ENCODE measurements around the gene SMOC2. TPM values are rescaled to one million over a fixed set of nuclear protein-coding genes. Genes with fewer than 3 reads are reported as not detected.

Gene SMOC2
- total RNA-seq, 1 experiment from 2014 or later, result 2.1 TPM

DNA sequence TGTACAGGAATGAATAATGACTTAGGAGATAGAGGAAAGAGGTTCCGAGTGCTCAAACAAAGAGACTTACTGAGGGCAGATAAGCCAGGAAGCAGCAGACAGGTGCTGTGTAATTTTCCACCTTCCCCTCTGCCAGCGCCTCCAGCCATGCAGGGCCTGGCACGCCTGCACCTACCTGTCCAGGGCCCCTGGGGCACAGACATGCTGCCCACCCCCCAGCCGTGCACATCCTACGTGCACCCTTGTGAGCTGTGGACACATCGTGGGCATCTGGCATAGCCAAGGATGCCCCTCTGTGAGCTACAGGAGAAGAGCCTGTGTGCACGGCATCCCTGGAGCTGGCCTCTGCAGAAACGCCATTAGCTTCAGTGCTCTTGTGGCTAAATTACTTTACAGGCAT, 7.1 kb upstream of the SMOC2 start:
- Histone ChIP-seq H2AFZ (ENCODE audit: low read length) (no peak overlapping the region), H3K79me2 (ENCODE audit: insufficient read depth, low read length) (no peaks in the 10 kb centered on the region), H3K14ac (ENCODE audit: insufficient read depth, low read length) (no peak overlapping the region; the same call in 1 of the 2 replicates), H4K8ac (replicated peaks; ENCODE audit: insufficient read length, low read depth, low read length) (no peak overlapping the region), H3K18ac (ENCODE audit: insufficient read length, low read depth, low read length) (no peak overlapping the region), H2BK120ac (ENCODE audit: low read depth, low read length, poor library complexity, severe bottlenecking) (no peak overlapping the region), H3T11ph (ENCODE audit: low read length) (no peak overlapping the region), H3K23ac (ENCODE audit: insufficient read length, low read depth, low read length) (no peak overlapping the region), H2BK5ac (ENCODE audit: insufficient read length, low read length) (no peak overlapping the region), H2BK12ac (ENCODE audit: insufficient read length, low read depth, low read length) (no peak overlapping the region), H2AK5ac (ENCODE audit: insufficient read length, low read length) (no peak overlapping the region), H3K4ac (ENCODE audit: low read depth, low read length) (no peak overlapping the region), H3K4me2 (ENCODE audit: insufficient read depth, insufficient read length, low read length) (no peak overlapping the region), H2BK20ac (ENCODE audit: low read depth, low read length, poor library complexity, severe bottlenecking) (no peak overlapping the region), H3K9me3 (ENCODE audit: control insufficient read depth, low read depth, low read length) (no peaks in the 10 kb centered on the region), H3K23me2 (ENCODE audit: insufficient read length, low read depth, low read length, poor library complexity, severe bottlenecking) (no peaks in the 10 kb centered on the region), H3K9ac (ENCODE audit: extremely low read depth, insufficient read length, low read length) (no peak overlapping the region), H3K79me1 (ENCODE audit: insufficient read depth, low read depth, low read length, poor library complexity, severe bottlenecking) (no peaks in the 10 kb centered on the region), H4K5ac (ENCODE audit: insufficient read length, low read depth, low read length) (no peak overlapping the region), H3K27me3 (ENCODE audit: insufficient read depth, low read length) (no peaks in the 10 kb centered on the region), H3K56ac (ENCODE audit: insufficient read length, low read depth, low read length) (no peak overlapping the region), H4K20me1 (ENCODE audit: control insufficient read depth, insufficient read depth, insufficient read length) (no peaks in the 10 kb centered on the region), H4K91ac (ENCODE audit: insufficient read length, low read depth, low read length) (no peak overlapping the region), H3K27ac (ENCODE audit: insufficient read length, low read depth, low read length) (no peak overlapping the region), H2BK15ac (ENCODE audit: low read depth, low read length) (no peak overlapping the region), H3K4me1 (ENCODE audit: insufficient read depth, low read length) (no peaks in the 10 kb centered on the region; the same call in 1 of the 2 replicates)
- Mint-ChIP-seq H3K36me3 (ENCODE audit: insufficient read depth in 1 of 3, low read depth in 3 of 3) (no peaks in the 10 kb centered on the region), H3K9me3 (no peaks in the 10 kb centered on the region; a peak in 1 of 5 replicates), H3K27ac (no peak overlapping the region), H3K4me1 (peaks cover 14 to 21% of the 10 kb centered on the region in 2 experiments), H3K4me3 (no peak overlapping the region), H3K27me3 (ENCODE audit: low read depth) (peaks cover 27% of the 10 kb centered on the region)
- no peak for DNase-seq
- no CpG with 5 or more reads among the region's 8 CpGs for WGBS (ENCODE audit: extremely low coverage, insufficient read length, low lambda C conversion rate)
- TF ChIP-seq, protein P1, sequence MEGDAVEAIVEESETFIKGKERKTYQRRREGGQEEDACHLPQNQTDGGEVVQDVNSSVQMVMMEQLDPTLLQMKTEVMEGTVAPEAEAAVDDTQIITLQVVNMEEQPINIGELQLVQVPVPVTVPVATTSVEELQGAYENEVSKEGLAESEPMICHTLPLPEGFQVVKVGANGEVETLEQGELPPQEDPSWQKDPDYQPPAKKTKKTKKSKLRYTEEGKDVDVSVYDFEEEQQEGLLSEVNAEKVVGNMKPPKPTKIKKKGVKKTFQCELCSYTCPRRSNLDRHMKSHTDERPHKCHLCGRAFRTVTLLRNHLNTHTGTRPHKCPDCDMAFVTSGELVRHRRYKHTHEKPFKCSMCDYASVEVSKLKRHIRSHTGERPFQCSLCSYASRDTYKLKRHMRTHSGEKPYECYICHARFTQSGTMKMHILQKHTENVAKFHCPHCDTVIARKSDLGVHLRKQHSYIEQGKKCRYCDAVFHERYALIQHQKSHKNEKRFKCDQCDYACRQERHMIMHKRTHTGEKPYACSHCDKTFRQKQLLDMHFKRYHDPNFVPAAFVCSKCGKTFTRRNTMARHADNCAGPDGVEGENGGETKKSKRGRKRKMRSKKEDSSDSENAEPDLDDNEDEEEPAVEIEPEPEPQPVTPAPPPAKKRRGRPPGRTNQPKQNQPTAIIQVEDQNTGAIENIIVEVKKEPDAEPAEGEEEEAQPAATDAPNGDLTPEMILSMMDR (conservative IDR thresholded peaks at IDR 0.05), result no peak
